ENCODE data around the gene ADAMTSL3. TPM values are rescaled to one million over a fixed set of nuclear protein-coding genes. Genes with fewer than 3 reads are reported as not detected.

The ADAMTSL3 gene
- total RNA-seq, 4 donors from 2014 or later, result 3.1 to 48.2 (median 24.6) TPM

DNA sequence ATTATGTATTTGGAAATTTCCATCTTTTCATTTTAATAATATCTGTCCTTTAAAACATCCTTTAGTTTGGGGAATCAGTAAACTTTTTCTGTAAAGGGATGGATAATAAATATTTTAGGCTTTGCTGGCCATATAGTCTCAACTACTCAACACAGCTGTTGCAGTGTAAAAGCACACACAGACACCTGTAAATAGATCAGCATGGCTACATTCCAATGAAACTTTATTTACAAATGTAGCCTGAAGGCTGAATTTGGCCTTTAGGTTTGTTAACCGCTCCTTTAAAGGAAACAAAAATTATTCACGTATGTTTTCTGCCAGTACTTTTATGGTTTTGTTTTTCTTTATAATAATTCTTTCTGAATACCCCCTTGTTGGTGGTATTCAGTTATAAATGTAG, 184.8 kb downstream of the ADAMTSL3 start:
- DNase-seq, result no peak
- intact Hi-C loops (cut with DNase I; ENCODE audit: low total_unique reads), result no loop called here

DNA sequence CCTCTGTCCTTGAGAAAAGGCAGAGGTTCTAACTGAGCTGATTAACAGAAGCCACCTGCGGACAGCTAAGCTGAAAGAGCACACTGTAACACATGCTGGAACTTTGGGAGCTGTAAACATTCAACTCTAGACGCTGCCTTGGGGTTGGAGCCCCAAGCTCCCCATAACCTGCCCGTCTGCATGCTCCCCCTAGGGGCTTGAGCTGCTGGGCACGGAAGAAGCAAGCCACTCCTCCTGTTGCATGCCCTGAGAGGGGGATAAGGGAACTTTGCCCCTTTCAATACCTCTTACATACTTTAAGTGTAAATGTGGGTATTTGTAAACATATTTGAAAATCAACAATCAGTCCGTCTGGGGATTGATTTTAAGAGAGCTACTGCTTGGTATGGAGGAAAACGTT, 188.4 kb downstream of the ADAMTSL3 start:
- Histone ChIP-seq H3K4me1 (peaks cover 0 to 7% of the 10 kb centered on the region in 2 donors), H3K27me3 (no peaks in the 10 kb centered on the region), H3K4me3 (no peak overlapping the region), H3K27ac (peak overlapping the region in 1 of 2 donors; percentile 69), H3K36me3 (no peaks in the 10 kb centered on the region), H3K9me3 (no peaks in the 10 kb centered on the region)
- intact Hi-C loops (cut with DNase I; ENCODE audit: low total_unique reads), result no loop called here
- no peak for DNase-seq
- TF ChIP-seq POLR2A (IDR thresholded peaks at IDR 0.05), result no peak
- TF ChIP-seq, protein P1, sequence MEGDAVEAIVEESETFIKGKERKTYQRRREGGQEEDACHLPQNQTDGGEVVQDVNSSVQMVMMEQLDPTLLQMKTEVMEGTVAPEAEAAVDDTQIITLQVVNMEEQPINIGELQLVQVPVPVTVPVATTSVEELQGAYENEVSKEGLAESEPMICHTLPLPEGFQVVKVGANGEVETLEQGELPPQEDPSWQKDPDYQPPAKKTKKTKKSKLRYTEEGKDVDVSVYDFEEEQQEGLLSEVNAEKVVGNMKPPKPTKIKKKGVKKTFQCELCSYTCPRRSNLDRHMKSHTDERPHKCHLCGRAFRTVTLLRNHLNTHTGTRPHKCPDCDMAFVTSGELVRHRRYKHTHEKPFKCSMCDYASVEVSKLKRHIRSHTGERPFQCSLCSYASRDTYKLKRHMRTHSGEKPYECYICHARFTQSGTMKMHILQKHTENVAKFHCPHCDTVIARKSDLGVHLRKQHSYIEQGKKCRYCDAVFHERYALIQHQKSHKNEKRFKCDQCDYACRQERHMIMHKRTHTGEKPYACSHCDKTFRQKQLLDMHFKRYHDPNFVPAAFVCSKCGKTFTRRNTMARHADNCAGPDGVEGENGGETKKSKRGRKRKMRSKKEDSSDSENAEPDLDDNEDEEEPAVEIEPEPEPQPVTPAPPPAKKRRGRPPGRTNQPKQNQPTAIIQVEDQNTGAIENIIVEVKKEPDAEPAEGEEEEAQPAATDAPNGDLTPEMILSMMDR (IDR thresholded peaks at IDR 0.05), result no peak

More for the DNA sequence above, 184.8 kb downstream of the ADAMTSL3 start:
- Histone ChIP-seq H3K27me3 (no peaks in the 10 kb centered on the region), H3K4me1 (peaks cover 0 to 7% of the 10 kb centered on the region in 2 donors), H3K27ac (no peak overlapping the region), H3K36me3 (no peaks in the 10 kb centered on the region), H3K4me3 (no peak overlapping the region), H3K9me3 (no peaks in the 10 kb centered on the region)
- no peak for TF ChIP-seq POLR2A (IDR thresholded peaks at IDR 0.05)
- TF ChIP-seq, protein P1 (IDR thresholded peaks at IDR 0.05), result no peak

DNA sequence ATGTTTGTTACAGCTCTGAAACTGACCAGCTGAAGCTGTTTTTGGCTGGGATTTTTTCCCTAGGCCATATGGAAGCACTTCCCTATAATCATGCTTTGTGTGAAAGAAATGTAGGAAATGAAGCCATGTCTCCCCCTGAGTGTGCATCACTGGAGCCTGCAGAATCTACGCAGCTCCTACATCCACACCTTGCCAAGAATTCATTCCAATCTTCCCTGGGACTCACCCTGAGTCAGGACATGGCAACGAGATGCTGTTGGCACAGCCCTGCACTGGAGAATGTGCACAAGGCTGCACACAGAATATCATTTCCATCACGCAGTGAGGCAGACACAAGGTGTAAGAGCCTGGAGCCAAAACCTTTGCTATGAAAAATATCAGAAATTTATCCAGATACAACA, 189.5 kb downstream of the ADAMTSL3 start:
- H3K27me3 ChIP-seq, result no peaks in the 10 kb centered on the region

DNA sequence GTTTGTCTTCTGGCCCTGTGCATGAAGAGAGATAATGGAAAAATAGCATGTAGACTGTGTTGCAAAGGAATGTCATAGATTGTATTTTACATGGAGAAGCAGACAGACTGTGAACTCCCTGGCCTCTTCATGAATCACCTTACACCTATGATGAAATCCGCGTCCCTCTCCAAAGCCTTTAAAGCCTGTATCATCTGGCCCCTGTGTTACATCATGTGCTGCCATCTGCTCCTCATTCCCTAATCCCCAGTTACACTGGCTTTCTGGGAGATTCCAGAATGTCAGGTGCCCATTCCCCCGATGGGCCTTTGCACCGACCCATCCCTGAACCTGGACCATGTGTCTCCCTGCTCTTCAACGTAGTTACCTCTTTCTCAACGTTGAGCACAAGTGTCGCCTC, 190.8 kb downstream of the ADAMTSL3 start:
- peak; percentile 61 to 77 for DNase-seq
- no peaks in the 10 kb centered on the region for H3K27me3 ChIP-seq
- H3K27ac ChIP-seq, result peak overlapping the region; percentile 5 to 69
- H3K9me3 ChIP-seq, result no peaks in the 10 kb centered on the region
- intact Hi-C loops (cut with DNase I; ENCODE audit: low total_unique reads), result no loop called here
- H3K36me3 ChIP-seq, result no peaks in the 10 kb centered on the region
- no peak overlapping the region for H3K4me3 ChIP-seq
- peaks cover 0 to 7% of the 10 kb centered on the region in 2 donors for H3K4me1 ChIP-seq
- no peak for TF ChIP-seq POLR2A (IDR thresholded peaks at IDR 0.05)
- TF ChIP-seq, protein P1 (IDR thresholded peaks at IDR 0.05), result no peak

More for the DNA sequence above, 189.5 kb downstream of the ADAMTSL3 start:
- TF ChIP-seq, protein P1 (IDR thresholded peaks at IDR 0.05), result no peak
- TF ChIP-seq POLR2A (IDR thresholded peaks at IDR 0.05), result no peak
- Histone ChIP-seq H3K27ac (peak overlapping the region; percentile 13 to 69), H3K4me1 (peaks cover 0 to 7% of the 10 kb centered on the region in 2 donors), H3K9me3 (no peaks in the 10 kb centered on the region), H3K4me3 (no peak overlapping the region), H3K36me3 (no peaks in the 10 kb centered on the region)
- intact Hi-C loops (cut with DNase I; ENCODE audit: low total_unique reads), result no loop called here
- DNase-seq, result peak in 1 of 2 donors; percentile 51

DNA sequence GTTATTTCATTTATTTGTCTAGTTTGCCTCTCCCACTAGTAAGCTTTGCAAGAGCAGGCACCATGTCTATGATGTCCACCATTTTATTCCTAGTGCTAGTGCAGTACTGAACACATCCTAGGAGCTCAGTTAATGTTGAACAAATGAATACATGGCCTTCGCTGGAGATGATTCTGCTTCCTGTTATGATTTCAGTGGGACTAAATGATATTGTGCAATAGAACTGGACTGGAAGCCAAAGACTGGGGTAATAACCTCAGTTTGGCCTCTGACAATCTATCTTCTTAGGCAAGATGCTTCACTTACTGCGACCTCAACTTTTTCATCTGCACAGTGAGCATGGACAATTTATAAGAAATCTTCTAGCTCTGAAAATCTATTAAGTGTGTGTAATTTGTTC, 191.3 kb downstream of the ADAMTSL3 start:
- DNase-seq, result peak in 1 of 2 donors; percentile 63
- H3K27ac ChIP-seq, result peak overlapping the region; percentile 5 to 69
- H3K4me3 ChIP-seq, result no peak overlapping the region
- peaks cover 0 to 7% of the 10 kb centered on the region in 2 donors for H3K4me1 ChIP-seq
- TF ChIP-seq, protein P1 (IDR thresholded peaks at IDR 0.05), result no peak
- TF ChIP-seq POLR2A (IDR thresholded peaks at IDR 0.05), result no peak
- intact Hi-C loops (cut with DNase I; ENCODE audit: low total_unique reads), result no loop called here
- H3K27me3 ChIP-seq, result no peaks in the 10 kb centered on the region
- no peaks in the 10 kb centered on the region for H3K36me3 ChIP-seq
- H3K9me3 ChIP-seq, result no peaks in the 10 kb centered on the region
